ENCODE data around the gene ST8SIA2.

Gene ST8SIA2

DNA sequence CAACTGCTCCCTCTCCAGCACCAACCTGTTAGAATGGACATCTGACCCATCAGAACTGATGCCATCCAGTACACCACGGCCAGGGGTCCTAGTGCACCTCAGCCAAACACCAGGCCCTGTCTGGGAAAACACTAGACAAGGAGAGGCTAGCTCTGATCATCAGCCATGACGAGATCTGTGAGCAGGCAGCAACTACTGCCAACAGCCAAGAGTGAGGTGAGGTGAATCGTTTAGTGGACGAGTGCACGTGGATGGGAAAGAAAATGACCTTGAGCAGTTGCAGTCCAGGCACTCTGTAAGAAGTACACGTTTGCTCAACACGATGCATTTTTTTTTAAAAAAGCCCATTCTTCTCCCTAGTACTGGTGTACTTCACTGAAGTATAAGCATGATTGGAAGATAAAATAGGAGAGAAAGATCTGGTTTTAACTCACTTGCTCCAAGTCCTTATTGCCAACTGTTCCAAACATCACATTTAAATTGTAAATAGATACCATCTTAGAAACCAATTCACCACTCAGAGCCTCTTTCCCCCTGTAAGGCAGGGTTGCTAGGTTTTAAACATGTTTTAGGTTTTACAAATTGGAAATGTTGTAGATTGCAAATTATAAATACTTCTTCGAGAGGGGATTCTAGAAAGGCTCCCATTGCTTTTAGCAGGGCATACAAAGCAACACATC is 5.7 kb downstream of the ST8SIA2 start:
- Histone ChIP-seq H3K9ac (ENCODE audit: low read length) (no peak overlapping the region), H3K4me1 (ENCODE audit: control insufficient read depth, insufficient read depth, low read length) (no peaks in the 10 kb centered on the region), H3K36me3 (ENCODE audit: control insufficient read depth, insufficient read depth, low read length, severe bottlenecking) (no peaks in the 10 kb centered on the region), H3K27me3 (replicated peaks; ENCODE audit: control insufficient read depth, insufficient read depth, low read length) (peaks cover 70% of the 10 kb centered on the region), H3K4me3 (ENCODE audit: low read length) (no peak overlapping the region), H3K9me3 (ENCODE audit: control insufficient read depth, low read length) (no peaks in the 10 kb centered on the region)
- no peak for DNase-seq (ENCODE audit: low read depth)

DNA sequence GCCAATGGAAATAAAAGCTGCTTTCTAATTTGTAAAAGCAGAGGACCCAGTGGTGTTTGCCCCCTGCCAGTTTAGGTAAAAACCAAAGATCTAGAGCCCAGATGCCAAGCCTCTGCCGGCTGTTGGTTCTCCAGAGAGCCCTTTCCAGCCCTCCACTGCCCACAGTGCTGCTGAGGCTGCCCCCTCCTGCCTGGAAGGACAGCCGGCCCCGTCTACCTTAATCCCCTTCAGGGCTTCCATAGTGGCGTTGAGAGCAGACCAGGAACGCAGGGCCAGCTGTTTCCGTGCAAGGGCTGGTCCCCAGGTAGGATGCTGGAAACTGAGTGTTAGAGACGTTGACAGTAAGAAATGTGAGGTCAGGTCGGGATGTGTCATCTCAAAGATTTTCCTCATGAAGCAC is 6.9 kb downstream of the ST8SIA2 start:
- no peak for DNase-seq (ENCODE audit: low read depth)
- Histone ChIP-seq H3K4me1 (ENCODE audit: control insufficient read depth, insufficient read depth, low read length) (no peaks in the 10 kb centered on the region), H3K4me3 (ENCODE audit: low read length) (no peak overlapping the region), H3K9ac (ENCODE audit: low read length) (no peak overlapping the region), H3K36me3 (ENCODE audit: control insufficient read depth, insufficient read depth, low read length, severe bottlenecking) (no peaks in the 10 kb centered on the region), H3K27me3 (replicated peaks; ENCODE audit: control insufficient read depth, insufficient read depth, low read length) (peaks cover 62% of the 10 kb centered on the region), H3K9me3 (ENCODE audit: control insufficient read depth, low read length) (no peaks in the 10 kb centered on the region)

DNA sequence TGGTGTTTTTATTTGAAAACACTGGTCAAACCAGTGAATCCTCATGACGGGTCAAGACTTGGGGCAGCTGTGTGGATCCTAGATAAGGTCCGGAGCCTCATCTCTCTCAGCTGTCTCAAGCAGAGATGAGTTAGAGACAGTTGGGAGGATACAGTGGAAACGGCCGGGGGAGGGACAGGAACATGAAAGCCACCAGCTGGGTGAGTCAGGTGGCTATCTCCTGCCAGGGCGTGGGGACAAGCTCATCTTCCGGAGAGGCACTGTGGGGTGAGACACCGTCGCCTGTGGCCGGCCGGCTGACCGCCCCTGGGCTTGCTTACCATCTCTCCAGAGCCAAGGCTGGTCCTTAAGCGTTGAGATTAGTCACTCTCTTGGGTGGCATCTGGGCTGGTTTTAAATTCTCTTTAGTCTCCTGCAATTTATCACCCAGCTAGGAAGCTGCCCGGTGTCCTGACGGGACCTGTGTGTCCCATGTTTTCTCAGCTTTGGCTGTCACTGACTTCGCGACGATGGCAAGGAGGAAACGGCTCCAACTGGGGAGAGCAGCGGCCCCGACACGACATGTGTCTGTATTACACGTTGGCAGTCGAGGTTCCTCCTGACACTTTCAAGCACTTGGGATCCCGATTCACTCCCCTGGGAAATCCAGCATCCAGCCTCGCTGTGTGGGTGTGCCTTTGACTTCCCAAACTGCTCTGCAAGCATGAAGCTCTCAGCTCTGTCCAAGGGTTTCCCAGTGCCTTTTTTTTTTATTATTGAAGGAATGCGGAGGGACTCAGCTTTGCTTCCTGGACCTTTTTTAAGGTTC is 7.5 kb downstream of the ST8SIA2 start:
- H3K4me3 ChIP-seq (ENCODE audit: low read length) = no peak overlapping the region
- H3K9me3 ChIP-seq (ENCODE audit: control insufficient read depth, low read length) = no peaks in the 10 kb centered on the region
- H3K4me1 ChIP-seq (ENCODE audit: control insufficient read depth, insufficient read depth, low read length) = no peaks in the 10 kb centered on the region
- DNase-seq (ENCODE audit: low read depth) = no peak
- H3K36me3 ChIP-seq (ENCODE audit: control insufficient read depth, insufficient read depth, low read length, severe bottlenecking) = no peaks in the 10 kb centered on the region
- H3K9ac ChIP-seq (ENCODE audit: low read length) = no peak overlapping the region
- peaks cover 56% of the 10 kb centered on the region for H3K27me3 ChIP-seq (replicated peaks; ENCODE audit: control insufficient read depth, insufficient read depth, low read length)

DNA sequence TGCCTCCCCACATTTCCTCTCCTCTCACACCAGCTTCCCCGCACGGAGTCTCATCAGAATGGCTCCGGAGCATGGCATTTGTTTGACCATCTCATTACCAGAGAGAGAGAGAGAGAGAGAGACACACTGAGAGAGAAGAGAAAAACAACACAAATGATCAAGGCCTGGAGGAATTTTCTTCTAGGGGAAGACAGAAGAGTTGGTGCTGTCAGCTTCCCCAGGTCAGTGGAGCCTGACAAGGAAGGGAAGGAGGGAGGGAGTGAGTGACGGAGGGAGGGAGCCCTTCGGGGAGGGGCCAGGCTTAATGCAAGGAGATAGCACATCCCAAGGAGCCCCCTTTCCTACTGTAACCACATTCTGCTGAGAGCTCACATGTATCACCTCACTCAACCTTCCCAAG is 9.1 kb downstream of the ST8SIA2 start:
- H3K36me3 ChIP-seq (ENCODE audit: control insufficient read depth, insufficient read depth, low read length, severe bottlenecking) = no peaks in the 10 kb centered on the region
- no peak overlapping the region for H3K4me3 ChIP-seq (ENCODE audit: low read length)
- H3K27me3 ChIP-seq (replicated peaks; ENCODE audit: control insufficient read depth, insufficient read depth, low read length) = peaks cover 47% of the 10 kb centered on the region
- no peak for DNase-seq (ENCODE audit: low read depth)
- H3K9me3 ChIP-seq (ENCODE audit: control insufficient read depth, low read length) = no peaks in the 10 kb centered on the region
- H3K9ac ChIP-seq (ENCODE audit: low read length) = no peak overlapping the region
- no peaks in the 10 kb centered on the region for H3K4me1 ChIP-seq (ENCODE audit: control insufficient read depth, insufficient read depth, low read length)

DNA sequence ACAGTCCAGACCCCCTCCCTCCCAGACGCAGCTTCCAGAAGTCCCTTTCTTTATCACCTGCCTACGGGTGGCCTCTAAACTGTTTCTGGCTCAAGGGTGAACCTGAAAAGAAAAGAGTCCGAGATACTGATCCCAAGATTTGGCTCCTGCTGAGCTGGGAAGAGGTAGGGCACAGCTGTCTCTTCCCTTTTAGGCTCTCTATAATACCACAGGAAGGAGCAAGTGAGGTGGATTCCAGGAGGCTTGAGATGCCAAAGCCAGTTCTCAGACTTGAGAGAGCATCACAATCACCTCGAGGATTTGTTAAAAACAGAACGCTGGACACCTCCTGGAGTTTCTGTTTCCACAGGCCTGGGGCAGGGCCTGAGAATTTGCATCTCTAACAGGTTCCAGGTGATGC is 12.3 kb downstream of the ST8SIA2 start:
- peaks cover 34% of the 10 kb centered on the region for H3K27me3 ChIP-seq (replicated peaks; ENCODE audit: control insufficient read depth, insufficient read depth, low read length)
- no peaks in the 10 kb centered on the region for H3K36me3 ChIP-seq (ENCODE audit: control insufficient read depth, insufficient read depth, low read length, severe bottlenecking)
- H3K4me1 ChIP-seq (ENCODE audit: control insufficient read depth, insufficient read depth, low read length) = no peaks in the 10 kb centered on the region
- no peak overlapping the region for H3K9ac ChIP-seq (ENCODE audit: low read length)
- no peak for DNase-seq (ENCODE audit: low read depth)
- no peaks in the 10 kb centered on the region for H3K9me3 ChIP-seq (ENCODE audit: control insufficient read depth, low read length)
- no peak overlapping the region for H3K4me3 ChIP-seq (ENCODE audit: low read length)

DNA sequence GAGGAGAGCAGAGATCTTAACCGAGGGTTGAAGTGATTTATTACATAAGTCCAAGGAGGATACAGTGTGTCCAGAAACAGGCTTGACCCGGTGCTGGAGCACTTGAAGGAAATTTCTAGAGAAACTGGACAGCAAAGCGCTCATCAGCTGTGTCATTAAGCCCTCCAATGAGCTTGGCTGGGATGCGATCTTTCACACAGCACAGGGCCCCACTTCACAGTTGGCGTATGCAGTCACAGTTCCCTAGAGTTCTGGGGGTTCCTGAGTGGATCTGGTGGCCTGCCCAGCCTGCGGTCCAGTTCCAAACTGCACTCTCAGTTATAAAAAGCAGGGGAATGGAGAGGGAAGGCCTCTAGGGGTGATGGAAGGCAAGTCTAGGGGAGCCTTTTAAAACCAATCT is 13.6 kb downstream of the ST8SIA2 start:
- H3K36me3 ChIP-seq (ENCODE audit: control insufficient read depth, insufficient read depth, low read length, severe bottlenecking) = no peaks in the 10 kb centered on the region
- no peak overlapping the region for H3K4me3 ChIP-seq (ENCODE audit: low read length)
- H3K9ac ChIP-seq (ENCODE audit: low read length) = no peak overlapping the region
- H3K27me3 ChIP-seq (replicated peaks; ENCODE audit: control insufficient read depth, insufficient read depth, low read length) = peaks cover 21% of the 10 kb centered on the region
- H3K4me1 ChIP-seq (ENCODE audit: control insufficient read depth, insufficient read depth, low read length) = no peaks in the 10 kb centered on the region
- DNase-seq (ENCODE audit: low read depth) = no peak
- no peaks in the 10 kb centered on the region for H3K9me3 ChIP-seq (ENCODE audit: control insufficient read depth, low read length)

DNA sequence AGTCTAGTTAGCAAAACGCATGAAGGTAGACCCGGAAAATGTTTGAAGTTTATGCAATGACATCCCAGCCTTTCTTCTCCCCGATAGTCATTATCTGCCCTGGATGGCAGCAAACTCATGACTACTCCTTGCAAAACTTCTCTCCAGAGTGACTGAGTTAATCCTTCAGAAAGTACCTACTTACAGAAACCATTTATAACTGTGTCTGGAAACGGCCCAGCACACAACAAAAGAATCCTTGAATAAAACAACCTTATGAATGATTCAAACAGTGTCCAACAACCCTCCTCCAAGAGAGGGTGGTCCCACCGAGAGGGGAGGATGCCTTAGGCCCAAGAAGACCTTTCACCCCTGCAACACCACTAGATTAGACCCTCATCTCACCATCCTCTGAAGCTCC is 14.2 kb downstream of the ST8SIA2 start:
- no peak overlapping the region for H3K4me3 ChIP-seq (ENCODE audit: low read length)
- no peaks in the 10 kb centered on the region for H3K9me3 ChIP-seq (ENCODE audit: control insufficient read depth, low read length)
- H3K4me1 ChIP-seq (ENCODE audit: control insufficient read depth, insufficient read depth, low read length) = no peaks in the 10 kb centered on the region
- H3K27me3 ChIP-seq (replicated peaks; ENCODE audit: control insufficient read depth, insufficient read depth, low read length) = peaks cover 16% of the 10 kb centered on the region
- H3K36me3 ChIP-seq (ENCODE audit: control insufficient read depth, insufficient read depth, low read length, severe bottlenecking) = no peaks in the 10 kb centered on the region
- DNase-seq (ENCODE audit: low read depth) = no peak
- no peak overlapping the region for H3K9ac ChIP-seq (ENCODE audit: low read length)

DNA sequence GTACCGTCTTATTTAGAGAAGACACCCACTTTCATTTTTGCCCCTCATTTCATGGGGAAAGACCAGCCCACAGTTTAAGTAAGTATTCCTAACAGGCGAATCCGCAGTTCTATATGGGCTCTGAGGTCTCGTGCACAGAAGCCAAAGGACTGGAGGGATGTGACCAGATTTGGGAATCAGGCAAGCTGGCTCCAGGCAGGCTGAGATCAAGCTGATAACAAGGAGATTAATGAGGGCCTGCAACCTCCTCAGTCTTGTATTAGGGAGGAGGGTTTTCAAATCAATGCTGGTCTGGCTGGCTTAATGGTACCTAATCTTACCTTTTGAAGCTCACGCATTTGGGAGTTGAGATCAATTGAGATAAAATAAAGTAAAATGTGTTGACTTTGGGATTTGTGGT is 15.3 kb downstream of the ST8SIA2 start:
- H3K4me1 ChIP-seq (ENCODE audit: control insufficient read depth, insufficient read depth, low read length) = no peaks in the 10 kb centered on the region
- H3K4me3 ChIP-seq (ENCODE audit: low read length) = no peak overlapping the region

DNA sequence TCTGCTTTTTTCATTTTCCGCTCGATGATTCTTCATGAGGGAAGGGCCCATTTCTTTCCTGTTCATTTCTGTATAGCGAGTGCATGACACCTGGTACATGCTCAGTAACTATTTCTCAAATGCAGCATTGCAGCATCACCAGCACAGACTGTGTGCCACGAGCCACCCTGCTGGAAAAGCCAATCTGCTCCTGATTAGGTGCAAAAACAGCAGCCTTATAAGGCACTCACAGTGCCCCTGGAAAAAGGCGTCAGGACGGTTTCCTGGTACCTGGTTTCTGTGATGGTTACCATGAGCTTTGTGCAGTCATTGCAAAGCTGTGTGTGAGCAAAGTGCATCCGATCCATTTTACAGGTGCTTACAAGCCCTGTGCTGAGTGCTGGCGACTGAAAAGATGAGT is 15.8 kb downstream of the ST8SIA2 start:
- H3K9me3 ChIP-seq (ENCODE audit: control insufficient read depth, low read length) = no peaks in the 10 kb centered on the region
- no peak overlapping the region for H3K4me3 ChIP-seq (ENCODE audit: low read length)
- H3K27me3 ChIP-seq (replicated peaks; ENCODE audit: control insufficient read depth, insufficient read depth, low read length) = peaks cover 19% of the 10 kb centered on the region
- H3K9ac ChIP-seq (ENCODE audit: low read length) = no peak overlapping the region
- DNase-seq (ENCODE audit: low read depth) = no peak
- no peaks in the 10 kb centered on the region for H3K4me1 ChIP-seq (ENCODE audit: control insufficient read depth, insufficient read depth, low read length)
- H3K36me3 ChIP-seq (ENCODE audit: control insufficient read depth, insufficient read depth, low read length, severe bottlenecking) = no peaks in the 10 kb centered on the region

More for the DNA sequence above, 15.3 kb downstream of the ST8SIA2 start:
- H3K36me3 ChIP-seq (ENCODE audit: control insufficient read depth, insufficient read depth, low read length, severe bottlenecking) = no peaks in the 10 kb centered on the region
- no peak for DNase-seq (ENCODE audit: low read depth)
- no peak overlapping the region for H3K9ac ChIP-seq (ENCODE audit: low read length)
- no peaks in the 10 kb centered on the region for H3K9me3 ChIP-seq (ENCODE audit: control insufficient read depth, low read length)
- peaks cover 15% of the 10 kb centered on the region for H3K27me3 ChIP-seq (replicated peaks; ENCODE audit: control insufficient read depth, insufficient read depth, low read length)

DNA sequence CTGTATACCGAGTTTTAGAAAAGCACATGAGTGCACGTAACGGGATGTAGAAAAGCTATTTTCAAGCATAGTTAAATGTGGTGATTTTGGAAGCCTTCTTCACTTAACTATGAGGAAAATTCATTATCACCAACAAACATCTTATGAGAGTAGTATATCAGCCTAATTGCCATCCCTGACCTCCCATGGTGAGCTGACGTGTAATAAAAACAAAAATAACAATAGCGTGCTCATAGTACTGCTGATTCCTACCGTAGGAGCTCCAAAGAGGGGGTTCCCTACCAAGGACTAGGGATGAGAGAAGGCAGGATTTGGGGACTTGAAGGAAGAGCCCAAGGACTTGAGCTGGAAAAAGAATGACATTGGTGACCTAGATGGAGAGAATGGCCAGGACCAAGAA is 16.9 kb downstream of the ST8SIA2 start:
- no peaks in the 10 kb centered on the region for H3K4me1 ChIP-seq (ENCODE audit: control insufficient read depth, insufficient read depth, low read length)
- H3K9me3 ChIP-seq (ENCODE audit: control insufficient read depth, low read length) = no peaks in the 10 kb centered on the region
- H3K4me3 ChIP-seq (ENCODE audit: low read length) = no peak overlapping the region
- no peaks in the 10 kb centered on the region for H3K36me3 ChIP-seq (ENCODE audit: control insufficient read depth, insufficient read depth, low read length, severe bottlenecking)
- H3K27me3 ChIP-seq (replicated peaks; ENCODE audit: control insufficient read depth, insufficient read depth, low read length) = peaks cover 19% of the 10 kb centered on the region
- no peak overlapping the region for H3K9ac ChIP-seq (ENCODE audit: low read length)
- DNase-seq (ENCODE audit: low read depth) = no peak

DNA sequence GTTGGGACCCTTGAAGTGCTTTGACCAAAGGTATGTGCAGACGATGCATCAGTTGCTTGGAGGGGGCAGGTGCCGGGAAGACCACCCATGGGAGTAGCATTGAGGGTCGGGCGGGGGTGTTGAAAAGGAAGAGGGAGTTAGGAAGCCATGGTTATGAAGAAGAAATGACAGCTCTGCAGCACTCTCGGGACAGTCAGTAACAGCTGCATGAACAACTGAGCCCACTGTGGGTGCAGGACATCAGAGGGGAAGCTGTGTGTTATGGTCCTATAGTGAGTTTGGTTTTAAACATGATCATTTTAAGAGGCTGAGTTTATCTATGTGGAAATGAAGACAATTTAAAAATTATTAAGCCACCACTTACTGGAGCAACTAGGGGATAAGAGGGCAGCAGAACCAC is 17.6 kb downstream of the ST8SIA2 start:
- no peak for DNase-seq (ENCODE audit: low read depth)
- Histone ChIP-seq H3K4me1 (ENCODE audit: control insufficient read depth, insufficient read depth, low read length) (no peaks in the 10 kb centered on the region), H3K9me3 (ENCODE audit: control insufficient read depth, low read length) (no peaks in the 10 kb centered on the region), H3K36me3 (ENCODE audit: control insufficient read depth, insufficient read depth, low read length, severe bottlenecking) (no peaks in the 10 kb centered on the region), H3K27me3 (replicated peaks; ENCODE audit: control insufficient read depth, insufficient read depth, low read length) (peaks cover 19% of the 10 kb centered on the region), H3K9ac (ENCODE audit: low read length) (no peak overlapping the region), H3K4me3 (ENCODE audit: low read length) (no peak overlapping the region)

All from adipocyte (in vitro differentiated cells).